GM19239 (cell line): Measurements from ENCODE around the gene TPH2.

Experiments used
- DNase-seq: peaks from one replicate; pipeline ENCODE4 v3.0.0; 2011; ENCODE audit warnings: low spot score; ENCODE audit not compliant: insufficient read length
- FAIRE-seq: peaks from 2 replicates; lab custom pipeline; 2011; peaks lifted over from hg19 to GRCh38; lab: Jason Lieb, UNC

TPH2 gene

GRCh38 chr12:72025524-72025923 is 86.9 kb downstream of the TPH2 start:
- DNase-seq (no peak), FAIRE-seq (no peak)

- no peak for FAIRE-seq
Observed at GRCh38 chr12:72028966-72029365, 90.3 kb downstream of the TPH2 start.

GRCh38 chr12:72030277-72030676 is 91.6 kb downstream of the TPH2 start:
- no peak for FAIRE-seq

More at GRCh38 chr12:72028966-72029365, 90.3 kb downstream of the TPH2 start:
- no peak for DNase-seq

GRCh38 chr12:72031066-72031465 is 92.4 kb downstream of the TPH2 start:
- no peak for DNase-seq
- no peak for FAIRE-seq

More at GRCh38 chr12:72030277-72030676, 91.6 kb downstream of the TPH2 start:
- DNase-seq, result no peak

- DNase-seq (no peak), FAIRE-seq (no peak)
Observed at GRCh38 chr12:72033991-72034390, 95.3 kb downstream of the TPH2 start.

- no peak for DNase-seq
- FAIRE-seq, result no peak
Observed at GRCh38 chr12:72035625-72036024, 97.0 kb downstream of the TPH2 start.

- no peak for FAIRE-seq
- no peak for DNase-seq
Observed at GRCh38 chr12:72036393-72036792, 97.7 kb downstream of the TPH2 start.

GRCh38 chr12:72037006-72037795 is 98.6 kb downstream of the TPH2 start:
- DNase-seq (no peak), FAIRE-seq (no peak)

GRCh38 chr12:72041811-72042210 is 103.2 kb downstream of the TPH2 start:
- no peak for FAIRE-seq

GRCh38 chr12:72053604-72054003 is 115.0 kb downstream of the TPH2 start:
- no peak for DNase-seq
- FAIRE-seq, result no peak

More at GRCh38 chr12:72041811-72042210, 103.2 kb downstream of the TPH2 start:
- DNase-seq, result no peak

GRCh38 chr12:72054511-72054910 is 115.9 kb downstream of the TPH2 start:
- FAIRE-seq (no peak), DNase-seq (no peak)

GRCh38 chr12:72057330-72057914 is 118.8 kb downstream of the TPH2 start:
- no peak for FAIRE-seq
- no peak for DNase-seq

- FAIRE-seq, result no peak
- DNase-seq, result no peak
Observed at GRCh38 chr12:72063073-72063472, 124.4 kb downstream of the TPH2 start.

GRCh38 chr12:72071030-72071429 is 132.4 kb downstream of the TPH2 start:
- FAIRE-seq (no peak), DNase-seq (no peak)

- FAIRE-seq (no peak), DNase-seq (no peak)
Observed at GRCh38 chr12:72072592-72073212, 134.1 kb downstream of the TPH2 start.

- DNase-seq (no peak), FAIRE-seq (no peak)
Observed at GRCh38 chr12:72074065-72074464, 135.4 kb downstream of the TPH2 start.

GRCh38 chr12:72074956-72075355 is 136.3 kb downstream of the TPH2 start:
- no peak for FAIRE-seq
- DNase-seq, result no peak

- DNase-seq (no peak), FAIRE-seq (no peak)
Observed at GRCh38 chr12:72075401-72075800, 136.8 kb downstream of the TPH2 start.

- FAIRE-seq (no peak), DNase-seq (no peak)
Observed at GRCh38 chr12:72075891-72076557, 137.4 kb downstream of the TPH2 start.

- FAIRE-seq (no peak), DNase-seq (no peak)
Observed at GRCh38 chr12:72076558-72076915, 137.9 kb downstream of the TPH2 start.
